Iris pigment epithelial cell (primary cell): Measurements from ENCODE around the gene CDH12.
"Not testable (repeated sequence)": the region's sequence is repeated elsewhere in the genome, so short reads cannot be mapped to it uniquely, and the experiment has no call there.

Experiments used
- DNase-seq: peaks from one replicate; pipeline ENCODE4 v3.0.0-alpha.2; 2011; ENCODE audit warnings: low read depth

The CDH12 gene

GRCh38 chr5:22010808-22011207, 842.3 kb downstream of the CDH12 start:
- not testable (repeated sequence) for DNase-seq

- DNase-seq, result not testable (repeated sequence)
These were observed 852.0 kb downstream of the CDH12 start for GRCh38 chr5:22001097-22001496.

- DNase-seq, result not testable (repeated sequence)
These were observed 867.3 kb downstream of the CDH12 start for GRCh38 chr5:21985799-21986198.

GRCh38 chr5:21951571-21951970, 901.6 kb downstream of the CDH12 start:
- not testable (repeated sequence) for DNase-seq

GRCh38 chr5:21931116-21931515, 922.0 kb downstream of the CDH12 start:
- DNase-seq, result no peak

GRCh38 chr5:21919414-21920022, 933.6 kb downstream of the CDH12 start:
- DNase-seq, result peak; percentile 65

- no peak for DNase-seq
These were observed 934.7 kb downstream of the CDH12 start for GRCh38 chr5:21918451-21918850.

- DNase-seq, result no peak
These were observed 942.4 kb downstream of the CDH12 start for GRCh38 chr5:21910731-21911130.

GRCh38 chr5:21895766-21896350, 957.3 kb downstream of the CDH12 start:
- DNase-seq, result no peak

GRCh38 chr5:21893161-21893560, 960.0 kb downstream of the CDH12 start:
- DNase-seq, result no peak

- no peak for DNase-seq
These were observed 963.6 kb downstream of the CDH12 start for GRCh38 chr5:21889581-21889980.

- no peak for DNase-seq
These were observed 970.9 kb downstream of the CDH12 start for GRCh38 chr5:21882074-21882745.

GRCh38 chr5:21880164-21880563, 973.0 kb downstream of the CDH12 start:
- no peak for DNase-seq

GRCh38 chr5:21862986-21863385, 990.2 kb downstream of the CDH12 start:
- DNase-seq, result no peak

- DNase-seq, result no peak
These were observed 994.7 kb downstream of the CDH12 start for GRCh38 chr5:21858441-21858840.

- no peak for DNase-seq
These were observed 996.2 kb downstream of the CDH12 start for GRCh38 chr5:21856987-21857386.

- DNase-seq, result no peak
These were observed 1005.8 kb downstream of the CDH12 start for GRCh38 chr5:21847300-21847699.

- no peak for DNase-seq
These were observed 1008.2 kb downstream of the CDH12 start for GRCh38 chr5:21844960-21845359.

- DNase-seq, result no peak
These were observed 1018.3 kb downstream of the CDH12 start for GRCh38 chr5:21834863-21835262.

- DNase-seq, result no peak
These were observed 1021.9 kb downstream of the CDH12 start for GRCh38 chr5:21831145-21831787.

GRCh38 chr5:21826884-21827283, 1026.3 kb downstream of the CDH12 start:
- DNase-seq, result no peak

- peak; percentile 90 for DNase-seq
These were observed 1029.6 kb downstream of the CDH12 start for GRCh38 chr5:21823588-21823987.

GRCh38 chr5:21823076-21823574, 1030.0 kb downstream of the CDH12 start:
- peak; percentile 62 for DNase-seq
